ENCODE results near the gene SDK2. TPM values are rescaled to one million over a fixed set of nuclear protein-coding genes. Genes with fewer than 3 reads are reported as not detected.

Gene SDK2
- total and polyA plus RNA-seq, 9 of the 15 experiments (the other 6 are each of a cell fraction or from before 2014, with no cell fraction given), result 0.04 TPM; not detected in 8

- TF ChIP-seq MITF (IDR thresholded peaks at IDR 0.05) (no peak), RBM22 (IDR thresholded peaks at IDR 0.05; ENCODE audit: low read depth, low read length, poor library complexity, severe bottlenecking) (no peak), XRCC4 (IDR thresholded peaks at IDR 0.05; ENCODE audit: extremely low read depth, insufficient read depth, insufficient read length) (no peak), CHAMP1 (IDR thresholded peaks at IDR 0.05) (no peak), CHCHD3 (CRISPR knock-in tag; IDR thresholded peaks at IDR 0.05) (no peak), PTBP1 (IDR thresholded peaks at IDR 0.05; ENCODE audit: low read depth, low read length) (no peak), TRIM24 (IDR thresholded peaks at IDR 0.05) (peak in 1 of 2 experiments; percentile 74; a peak in 2 of 4 replicates), BMI1 (IDR thresholded peaks at IDR 0.05; ENCODE audit: low read length) (no peak), SRSF1 (IDR thresholded peaks at IDR 0.05; ENCODE audit: low read depth, low read length) (no peak), VEZF1 (CRISPR knock-in tag; IDR thresholded peaks at IDR 0.05) (peak; percentile 58; the same call in 1 of the 2 replicates), E2F1 (CRISPR knock-in tag; IDR thresholded peaks at IDR 0.05) (no peak), ZNF561 (CRISPR knock-in tag; conservative IDR thresholded peaks at IDR 0.05) (no peak), CC2D1A (IDR thresholded peaks at IDR 0.05) (no peak), ATF2 (CRISPR knock-in tag; IDR thresholded peaks at IDR 0.05) (no peak), TEAD4 (IDR thresholded peaks at IDR 0.05; ENCODE audit: low read length) (peak; percentile 4; the same call in 1 of the 2 replicates), TEAD4 (CRISPR knock-in tag; IDR thresholded peaks at IDR 0.05; ENCODE audit: borderline replicate concordance) (no peak), ZNF134 (CRISPR knock-in tag; conservative IDR thresholded peaks at IDR 0.05) (0 out of 2 replicates have a peak, but pooled peaks have one; percentile 42), PCBP2 (IDR thresholded peaks at IDR 0.05; ENCODE audit: low read depth, low read length, poor library complexity, severe bottlenecking) (no peak), SREBF1 (IDR thresholded peaks at IDR 0.05; ENCODE audit: borderline replicate concordance, low read depth, low read length) (no peak), MXI1 (IDR thresholded peaks at IDR 0.05; ENCODE audit: low read depth, low read length) (no peak), PYGO2 (tag; IDR thresholded peaks at IDR 0.05) (no peak)
These were observed 339.1 kb downstream of the SDK2 start (continued) for GRCh38 chr17:73304971-73305812.

All from K562 (cell line).